Astrocyte (in vitro differentiated cells and primary cell): ENCODE measurements around the gene MYH9. TPM values are rescaled to one million over a fixed set of nuclear protein-coding genes. Genes with fewer than 3 reads are reported as not detected.

Experiments
- DNase-seq: peaks from one replicate; pipeline ENCODE4 v3.0.0-alpha.2; 2010; ENCODE audit warnings: low read depth
- FAIRE-seq: peaks from 2 replicates; lab custom pipeline; 2011; peaks lifted over from hg19 to GRCh38; lab: Jason Lieb, UNC
- H2AFZ ChIP-seq: 2 replicates; pipeline ENCODE4 v1.6.0; 2012; ENCODE audit warnings: low read depth, low read length, inconsistent platforms
- H3K27ac ChIP-seq: 2 replicates; pipeline ENCODE4 v1.5.1; 2011; ENCODE audit warnings: low read depth, low read length, inconsistent platforms
- H3K27me3 ChIP-seq: 2 replicates; pipeline ENCODE4 v1.6.0; 2011; ENCODE audit warnings: low read length, inconsistent platforms; ENCODE audit not compliant: insufficient read depth
- H3K36me3 ChIP-seq: 2 replicates; pipeline ENCODE4 v1.5.1; 2011; ENCODE audit warnings: low read length, inconsistent platforms; ENCODE audit not compliant: insufficient read depth
- H3K4me1 ChIP-seq: 2 replicates; pipeline ENCODE4 v1.5.1; 2011; ENCODE audit warnings: low read length, inconsistent platforms; ENCODE audit not compliant: insufficient read depth
- H3K4me2 ChIP-seq: 2 replicates; pipeline ENCODE4 v1.6.0; 2012; ENCODE audit warnings: low read length, inconsistent platforms
- H3K4me3 ChIP-seq: 2 replicates; pipeline ENCODE4 v1.5.1; 2011; ENCODE audit warnings: low read depth, mild to moderate bottlenecking, low read length, inconsistent platforms; ENCODE audit not compliant: insufficient read depth
- H3K79me2 ChIP-seq: 2 replicates; pipeline ENCODE4 v1.6.0; 2012; ENCODE audit warnings: mild to moderate bottlenecking, low read length, inconsistent platforms; ENCODE audit not compliant: insufficient read depth
- H3K9ac ChIP-seq: 2 replicates; pipeline ENCODE4 v1.6.0; 2012; ENCODE audit warnings: mild to moderate bottlenecking, low read length, inconsistent platforms
- H3K9me3 ChIP-seq: 2 replicates; pipeline ENCODE4 v1.5.1; 2012; ENCODE audit warnings: low read depth, mild to moderate bottlenecking, low read length, inconsistent platforms; ENCODE audit not compliant: insufficient read depth
- H4K20me1 ChIP-seq: 2 replicates; pipeline ENCODE4 v1.6.0; 2012; ENCODE audit warnings: low read length, inconsistent platforms; ENCODE audit not compliant: insufficient read depth
- H3K27ac Mint-ChIP-seq: one replicate; pipeline ENCODE4 v1.8.0; 2021; ENCODE audit warnings: mild to moderate bottlenecking, mixed read lengths; ENCODE audit not compliant: unreplicated experiment
- H3K27me3 Mint-ChIP-seq: one replicate; pipeline ENCODE4 v1.8.0; 2021; ENCODE audit warnings: low read depth, mixed read lengths; ENCODE audit not compliant: unreplicated experiment
- H3K36me3 Mint-ChIP-seq: one replicate; pipeline ENCODE4 v1.8.0; 2021; ENCODE audit warnings: low read depth, mixed read lengths; ENCODE audit not compliant: unreplicated experiment
- H3K4me1 Mint-ChIP-seq: one replicate; pipeline ENCODE4 v1.8.0; 2021; ENCODE audit warnings: low read depth, mixed read lengths; ENCODE audit not compliant: unreplicated experiment
- H3K4me3 Mint-ChIP-seq: one replicate; pipeline ENCODE4 v1.8.0; 2021; ENCODE audit warnings: mild to moderate bottlenecking, moderate library complexity, mixed read lengths; ENCODE audit not compliant: unreplicated experiment
- H3K9me3 Mint-ChIP-seq: one replicate; pipeline ENCODE4 v1.8.0; 2021; ENCODE audit warnings: mild to moderate bottlenecking, mixed read lengths; ENCODE audit not compliant: unreplicated experiment
- EZH2 ChIP-seq: IDR thresholded peaks from 2 replicates; pipeline ENCODE4 v1.6.1; 2012; ENCODE audit warnings: mild to moderate bottlenecking, low read length, inconsistent platforms; ENCODE audit not compliant: insufficient read depth
- total RNA-seq: library from RNA; stranded (reverse); gene quantifications from 2 replicates; pipeline ENCODE4 v1.2.1, GENCODE V29; 2021
- TF ChIP-seq, protein P1 (sequence below): IDR thresholded peaks from 2 replicates; pipeline ENCODE4 v1.5.1; 2011; ENCODE audit warnings: low read depth, mild to moderate bottlenecking, inconsistent platforms, low read length, moderate library complexity; ENCODE audit not compliant: insufficient read depth

Gene MYH9
- total RNA-seq, 1 donor from 2014 or later = 2,278 TPM

DNA sequence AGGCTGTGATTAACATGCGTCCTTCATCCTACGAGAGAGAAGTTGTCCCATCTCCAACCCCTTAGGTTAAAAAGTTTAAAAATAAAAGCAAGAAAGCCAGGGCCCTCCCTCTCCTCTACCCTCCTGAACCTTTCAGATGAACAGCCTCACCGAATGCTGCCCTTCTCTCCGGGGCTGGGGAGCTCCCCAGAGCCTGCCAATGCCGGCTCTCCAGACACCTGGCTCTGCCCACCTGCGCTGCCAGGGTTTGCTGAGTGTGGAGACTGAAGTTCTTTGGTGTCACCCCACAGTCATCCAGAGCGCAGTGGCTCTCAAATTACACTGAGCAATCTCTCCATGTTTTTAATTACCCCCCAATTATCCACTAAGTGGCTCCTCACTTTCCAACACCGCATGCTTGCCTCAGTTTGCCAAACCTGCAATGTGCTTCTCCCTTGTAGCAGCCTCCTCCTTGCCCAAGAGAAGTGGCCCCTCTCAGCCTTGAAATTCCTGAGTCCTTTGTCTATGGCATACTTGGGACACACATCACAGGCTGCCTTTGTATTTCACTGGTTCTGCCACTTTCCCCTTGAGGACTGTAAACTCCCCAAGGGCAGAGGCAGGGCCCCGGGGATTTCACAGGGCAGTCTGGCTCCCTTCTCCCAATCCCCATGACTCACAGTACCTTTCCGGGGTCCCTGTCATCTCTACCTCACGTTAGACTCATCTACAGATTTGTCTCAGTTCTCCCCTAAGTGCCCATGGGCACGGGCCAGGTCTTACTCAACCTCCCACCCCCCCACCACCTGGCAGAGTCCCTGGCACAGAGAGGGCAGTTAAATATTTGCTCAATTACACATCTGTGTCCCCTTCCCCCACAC is 2.0 kb downstream of the MYH9 start:
- peaks cover 19% of the 10 kb centered on the region for H3K4me1 Mint-ChIP-seq
- H3K9me3 ChIP-seq = no peaks in the 10 kb centered on the region
- peaks cover 65% of the 10 kb centered on the region for H4K20me1 ChIP-seq
- H3K4me3 ChIP-seq = peak overlapping the region; percentile 100
- H3K4me2 ChIP-seq = peak overlapping the region; percentile 97
- H3K9me3 Mint-ChIP-seq = no peaks in the 10 kb centered on the region
- no peak overlapping the region for H2AFZ ChIP-seq
- H3K79me2 ChIP-seq = peaks cover 85% of the 10 kb centered on the region
- no peak for DNase-seq
- no peak for FAIRE-seq
- no peaks in the 10 kb centered on the region for H3K27me3 Mint-ChIP-seq
- TF ChIP-seq EZH2 = no peak
- TF ChIP-seq, protein P1, sequence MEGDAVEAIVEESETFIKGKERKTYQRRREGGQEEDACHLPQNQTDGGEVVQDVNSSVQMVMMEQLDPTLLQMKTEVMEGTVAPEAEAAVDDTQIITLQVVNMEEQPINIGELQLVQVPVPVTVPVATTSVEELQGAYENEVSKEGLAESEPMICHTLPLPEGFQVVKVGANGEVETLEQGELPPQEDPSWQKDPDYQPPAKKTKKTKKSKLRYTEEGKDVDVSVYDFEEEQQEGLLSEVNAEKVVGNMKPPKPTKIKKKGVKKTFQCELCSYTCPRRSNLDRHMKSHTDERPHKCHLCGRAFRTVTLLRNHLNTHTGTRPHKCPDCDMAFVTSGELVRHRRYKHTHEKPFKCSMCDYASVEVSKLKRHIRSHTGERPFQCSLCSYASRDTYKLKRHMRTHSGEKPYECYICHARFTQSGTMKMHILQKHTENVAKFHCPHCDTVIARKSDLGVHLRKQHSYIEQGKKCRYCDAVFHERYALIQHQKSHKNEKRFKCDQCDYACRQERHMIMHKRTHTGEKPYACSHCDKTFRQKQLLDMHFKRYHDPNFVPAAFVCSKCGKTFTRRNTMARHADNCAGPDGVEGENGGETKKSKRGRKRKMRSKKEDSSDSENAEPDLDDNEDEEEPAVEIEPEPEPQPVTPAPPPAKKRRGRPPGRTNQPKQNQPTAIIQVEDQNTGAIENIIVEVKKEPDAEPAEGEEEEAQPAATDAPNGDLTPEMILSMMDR = no peak
- peak overlapping the region; percentile 99 for H3K27ac Mint-ChIP-seq
- H3K27ac ChIP-seq = peak overlapping the region; percentile 84
- peaks cover 26% of the 10 kb centered on the region for H3K36me3 ChIP-seq
- H3K4me3 Mint-ChIP-seq = peak overlapping the region; percentile 100
- peak overlapping the region; percentile 96 for H3K9ac ChIP-seq
- no peaks in the 10 kb centered on the region for H3K27me3 ChIP-seq
- H3K36me3 Mint-ChIP-seq = peaks cover 32% of the 10 kb centered on the region
- peaks cover 35% of the 10 kb centered on the region for H3K4me1 ChIP-seq

DNA sequence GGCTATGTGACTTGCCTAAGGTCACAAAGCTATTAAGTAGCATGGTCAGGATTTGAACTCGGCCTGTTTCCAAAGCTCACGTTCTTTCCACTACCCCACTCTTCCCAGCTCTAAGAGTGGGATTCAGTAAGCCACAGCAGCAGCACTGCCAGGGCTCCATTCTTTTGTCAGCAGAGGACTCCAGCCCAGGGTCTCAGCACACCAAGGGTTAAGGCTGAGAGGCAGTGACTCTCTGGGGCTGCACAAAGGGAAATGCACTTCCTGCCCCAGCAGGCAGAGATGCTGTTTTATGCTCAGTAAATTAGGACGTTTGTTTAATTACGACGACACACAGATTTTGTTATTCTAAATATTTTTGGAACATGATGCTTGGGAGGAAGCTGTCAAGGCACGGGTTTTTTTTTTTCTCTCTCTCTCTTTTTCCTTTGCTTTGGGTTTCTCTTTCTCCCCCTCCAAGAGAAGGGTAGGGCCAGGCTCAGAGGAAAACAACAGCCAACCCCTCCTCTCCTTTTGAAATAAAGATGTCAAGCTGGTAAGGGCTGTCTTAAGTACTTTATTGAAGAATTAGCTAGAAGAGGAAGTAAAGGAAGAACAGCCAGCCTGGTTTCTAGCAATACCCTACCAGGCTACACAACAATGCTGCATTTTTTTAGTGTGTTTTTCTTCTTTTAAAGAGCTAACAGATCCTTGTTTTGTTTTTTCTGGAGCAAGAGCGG is 2.8 kb downstream of the MYH9 start:
- TF ChIP-seq, protein P1 = no peak
- no peak for TF ChIP-seq EZH2
- no peak for FAIRE-seq
- H3K27ac Mint-ChIP-seq = peak overlapping the region; percentile 99
- DNase-seq = no peak
- peak overlapping the region; percentile 100 for H3K4me3 Mint-ChIP-seq
- no peaks in the 10 kb centered on the region for H3K9me3 ChIP-seq
- H3K79me2 ChIP-seq = peaks cover 86% of the 10 kb centered on the region
- no peaks in the 10 kb centered on the region for H3K27me3 Mint-ChIP-seq
- H4K20me1 ChIP-seq = peaks cover 73% of the 10 kb centered on the region
- H2AFZ ChIP-seq = no peak overlapping the region
- peak overlapping the region; percentile 97 for H3K4me2 ChIP-seq
- peak overlapping the region; percentile 96 for H3K9ac ChIP-seq
- H3K27me3 ChIP-seq = no peaks in the 10 kb centered on the region
- peaks cover 31% of the 10 kb centered on the region for H3K36me3 ChIP-seq
- H3K9me3 Mint-ChIP-seq = no peaks in the 10 kb centered on the region
- peak overlapping the region; percentile 100 for H3K4me3 ChIP-seq
- peaks cover 41% of the 10 kb centered on the region for H3K4me1 ChIP-seq
- H3K27ac ChIP-seq = peak overlapping the region; percentile 84
- H3K36me3 Mint-ChIP-seq = peaks cover 32% of the 10 kb centered on the region
- peaks cover 25% of the 10 kb centered on the region for H3K4me1 Mint-ChIP-seq
